Kidney (tissue), 14 donors: Measurements from ENCODE around the gene FBLN1. TPM values are rescaled to one million over a fixed set of nuclear protein-coding genes. Genes with fewer than 3 reads are reported as not detected.
A peak's percentile ranks its signal among the peaks of the same experiment; 100 is the strongest.

ENCODE experiments used
- DNase-seq, 5 donors: peaks; one replicate each; pipeline ENCODE4 v3.0.0-alpha.2; 2013 to 2020
- FAIRE-seq: peaks from 2 replicates; lab custom pipeline; 2012; peaks lifted over from hg19 to GRCh38; lab: Jason Lieb, UNC
- H3K27ac ChIP-seq, 2 donors: one replicate each; pipeline ENCODE4 v1.7.0; 2013; ENCODE audit warnings: low read depth in 2 of 2, low read length in 2 of 2, inconsistent platforms in 1 of 2
- H3K27me3 ChIP-seq: one replicate; pipeline ENCODE4 v1.7.1; 2013; ENCODE audit warnings: low read length, inconsistent platforms; ENCODE audit not compliant: control insufficient read depth, insufficient read depth
- H3K36me3 ChIP-seq, 3 donors: one replicate each; pipeline versions ENCODE4 v1.7.0 to v1.7.1; 2013; ENCODE audit warnings: low read length in 3 of 3, control low read depth in 1 of 3, inconsistent platforms in 1 of 3; ENCODE audit not compliant: insufficient read depth in 3 of 3, control insufficient read depth in 2 of 3
- H3K4me1 ChIP-seq, 3 donors: one replicate each; pipeline versions ENCODE4 v1.7.0 to v1.7.1; 2013; ENCODE audit warnings: low read length in 3 of 3, inconsistent platforms in 1 of 3, low read depth in 1 of 3; ENCODE audit not compliant: control insufficient read depth in 2 of 3, insufficient read depth in 2 of 3
- H3K4me3 ChIP-seq, 3 donors: one replicate each; pipeline versions ENCODE4 v1.7.0 to v1.8.1; 2013; ENCODE audit warnings: low read length in 3 of 3, control low read depth in 1 of 3, inconsistent platforms in 1 of 3
- H3K9ac ChIP-seq, 3 donors: one replicate each; pipeline versions ENCODE4 v1.7.0 to v1.7.1; 2013; ENCODE audit warnings: low read length in 3 of 3, control low read depth in 1 of 3, inconsistent platforms in 1 of 3
- H3K9me3 ChIP-seq, 3 donors: one replicate each; pipeline versions ENCODE4 v1.7.0 to v1.7.1; 2013; ENCODE audit warnings: low read length in 3 of 3, control low read depth in 1 of 3, inconsistent platforms in 1 of 3; ENCODE audit not compliant: control insufficient read depth in 2 of 3, insufficient read depth in 1 of 3
- intact Hi-C: fragments of 100-400 bp; cut with DNase I; formaldehyde crosslinking; loops from one replicate; pipeline ENCODE4 v1.11.1; 2022
- polyA plus RNA-seq: library from polyadenylated mRNA; stranded (reverse); fragments of 350-450 nt; fragmentation: Illumina TruSeq; extraction: RNeasy Lipid Tissue Mini Kit (QIAGEN cat#74804); gene quantifications from one replicate; pipeline ENCODE4 v1.2.3, GENCODE V29; 2014; ENCODE audit warnings: low read depth, low replicate concordance; ENCODE audit not compliant: insufficient read depth
- total RNA-seq: library from RNA; stranded (reverse); fragmentation: NEBNext Ultra II Directional; extraction: Animal tissue kit (Norgen Biotek cat#: 25700); gene quantifications from one replicate; pipeline ENCODE4 v1.2.1, GENCODE V29; 2021
- TF ChIP-seq, protein P1 (sequence below): IDR thresholded peaks from 3 replicates; pipeline ENCODE4 v1.5.1; 2012; ENCODE audit warnings: mild to moderate bottlenecking, moderate library complexity, borderline replicate concordance; ENCODE audit not compliant: insufficient read depth; ENCODE audit errors: extremely low read depth
- donor health status: control.
- donor health status: control.
- donor health status: control.
- donor health status: control.
- donor health status: control.
- donor health status: DM: yes; HTN: yes; CAD: no.
- donor health status: Normal renal cell carcinoma (clear cell type).

The FBLN1 gene
- total and polyA plus RNA-seq, 2 donors from 2014 or later: 23.3 to 105 TPM

DNA sequence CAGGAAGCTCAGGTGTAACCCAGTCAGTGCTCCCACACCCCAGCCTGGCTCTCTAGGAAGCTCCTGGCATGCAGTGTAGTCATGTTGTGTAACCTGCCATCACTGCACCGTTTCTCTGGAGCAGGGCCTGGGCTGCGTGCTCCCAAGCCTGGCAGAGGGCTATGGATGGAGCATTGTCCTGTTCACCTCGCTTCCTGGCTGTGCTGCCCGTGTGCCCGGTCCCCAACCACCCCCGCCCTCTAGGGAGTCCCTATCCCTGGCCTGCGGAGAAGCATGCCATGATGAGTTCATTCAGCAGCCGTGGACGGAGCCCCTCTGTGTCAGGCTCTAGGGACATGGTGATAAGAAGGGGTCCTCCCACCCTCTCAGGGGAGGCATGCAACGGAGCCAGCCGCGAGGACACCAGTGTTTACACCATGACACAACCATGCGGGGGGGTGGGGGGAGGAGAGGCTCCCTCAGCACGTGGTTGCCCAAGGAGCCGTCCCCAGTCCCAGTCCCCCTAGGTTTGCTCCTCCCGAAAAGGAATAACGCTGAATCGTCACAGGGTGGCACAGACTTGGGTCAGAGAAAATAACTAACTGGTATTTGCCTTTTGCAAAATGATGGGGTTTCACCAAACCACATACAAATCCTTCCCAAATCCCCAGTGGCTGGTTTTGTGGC lies 73.1 kb downstream of the FBLN1 start:
- FAIRE-seq: no peak
- intact Hi-C loops: no loop called here
- TF ChIP-seq, protein P1, sequence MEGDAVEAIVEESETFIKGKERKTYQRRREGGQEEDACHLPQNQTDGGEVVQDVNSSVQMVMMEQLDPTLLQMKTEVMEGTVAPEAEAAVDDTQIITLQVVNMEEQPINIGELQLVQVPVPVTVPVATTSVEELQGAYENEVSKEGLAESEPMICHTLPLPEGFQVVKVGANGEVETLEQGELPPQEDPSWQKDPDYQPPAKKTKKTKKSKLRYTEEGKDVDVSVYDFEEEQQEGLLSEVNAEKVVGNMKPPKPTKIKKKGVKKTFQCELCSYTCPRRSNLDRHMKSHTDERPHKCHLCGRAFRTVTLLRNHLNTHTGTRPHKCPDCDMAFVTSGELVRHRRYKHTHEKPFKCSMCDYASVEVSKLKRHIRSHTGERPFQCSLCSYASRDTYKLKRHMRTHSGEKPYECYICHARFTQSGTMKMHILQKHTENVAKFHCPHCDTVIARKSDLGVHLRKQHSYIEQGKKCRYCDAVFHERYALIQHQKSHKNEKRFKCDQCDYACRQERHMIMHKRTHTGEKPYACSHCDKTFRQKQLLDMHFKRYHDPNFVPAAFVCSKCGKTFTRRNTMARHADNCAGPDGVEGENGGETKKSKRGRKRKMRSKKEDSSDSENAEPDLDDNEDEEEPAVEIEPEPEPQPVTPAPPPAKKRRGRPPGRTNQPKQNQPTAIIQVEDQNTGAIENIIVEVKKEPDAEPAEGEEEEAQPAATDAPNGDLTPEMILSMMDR: no peak
- peak in 1 of 5 donors; percentile 75 for DNase-seq
- H3K9me3 ChIP-seq: peaks cover 0 to 2% (median 2%) of the 10 kb centered on the region in 3 donors
- no peak overlapping the region for H3K27ac ChIP-seq
- H3K9ac ChIP-seq: no peak overlapping the region
- no peaks in the 10 kb centered on the region for H3K4me1 ChIP-seq
- no peaks in the 10 kb centered on the region for H3K36me3 ChIP-seq
- no peaks in the 10 kb centered on the region for H3K27me3 ChIP-seq
- no peak overlapping the region for H3K4me3 ChIP-seq

- Histone ChIP-seq H3K27me3 (no peaks in the 10 kb centered on the region), H3K9ac (no peak overlapping the region), H3K36me3 (no peaks in the 10 kb centered on the region), H3K27ac (no peak overlapping the region), H3K4me3 (no peak overlapping the region), H3K9me3 (peaks cover 0 to under 1% (median under 1%) of the 10 kb centered on the region in 3 donors), H3K4me1 (no peaks in the 10 kb centered on the region)
- intact Hi-C loops: no loop called here
- DNase-seq: peak in 1 of 5 donors; percentile 45
- TF ChIP-seq, protein P1: no peak
- FAIRE-seq: no peak
Measured at GRCh38 chr22:45576273-45576625, 73.6 kb downstream of the FBLN1 start.

- intact Hi-C loops: no loop called here
- Histone ChIP-seq H3K4me1 (no peaks in the 10 kb centered on the region), H3K36me3 (no peaks in the 10 kb centered on the region), H3K27me3 (no peaks in the 10 kb centered on the region), H3K9me3 (no peaks in the 10 kb centered on the region), H3K27ac (no peak overlapping the region), H3K4me3 (no peak overlapping the region), H3K9ac (no peak overlapping the region)
- FAIRE-seq (no peak), DNase-seq (peak in 1 of 5 donors; percentile 68)
- TF ChIP-seq, protein P1: no peak
Measured at GRCh38 chr22:45576730-45577464, 74.2 kb downstream of the FBLN1 start.
